IMR-90 (cell line): Measurements from ENCODE around the gene TENM4. TPM values are rescaled to one million over a fixed set of nuclear protein-coding genes. Genes with fewer than 3 reads are reported as not detected.

Experiments used
- ATAC-seq: fragments of 200-7000 bp; cut with Tn5 transposase; 2 replicates; pipeline ENCODE4 v1.9.1; 2020; ENCODE audit warnings: low read depth, mild to moderate bottlenecking, moderate library complexity
- BruUV-seq: library from RNA; stranded (reverse); fragments of 400-500 nt; replicated peaks from 2 replicates; lab custom pipeline; 2021; lab: Mats Ljungman, UMichigan
- CTCF ChIA-PET: fragments of 300-600 bp; formaldehyde crosslinking; extraction: SDS; loops from one replicate; lab custom pipeline; 2021; ENCODE audit warnings: antibody characterized with exemption; lab: Yijun Ruan, JAX
- POLR2A ChIA-PET: fragments of 300-600 bp; sonication (Branson Sonifier 250); formaldehyde crosslinking; loops from one replicate; lab custom pipeline; 2022; ENCODE audit warnings: antibody characterized with exemption; ENCODE audit not compliant: unreplicated experiment; lab: Charles Lee
- DNase-seq: peaks from one replicate; pipeline ENCODE4 v3.0.0; 2013
- H2AFZ ChIP-seq: replicated peaks from 2 replicates; pipeline ENCODE3; 2013; ENCODE audit warnings: low read length, mild to moderate bottlenecking; ENCODE audit not compliant: poor library complexity
- H2AK5ac ChIP-seq: 2 replicates; pipeline ENCODE4 v1.6.1; 2013; ENCODE audit warnings: low read depth, low read length, inconsistent platforms
- H2AK9ac ChIP-seq: replicated peaks from 2 replicates; pipeline ENCODE3; 2013; ENCODE audit warnings: mild to moderate bottlenecking, low read depth, low read length, moderate library complexity; ENCODE audit not compliant: poor library complexity
- H2BK120ac ChIP-seq: 2 replicates; pipeline ENCODE4 v1.6.1; 2013; ENCODE audit warnings: low read depth, low read length, inconsistent platforms
- H2BK15ac ChIP-seq: 3 replicates; pipeline ENCODE4 v1.6.1; 2013; ENCODE audit warnings: low read depth, low read length, inconsistent platforms
- H2BK20ac ChIP-seq: 2 replicates; pipeline ENCODE4 v1.6.1; 2013; ENCODE audit warnings: low read depth, mild to moderate bottlenecking, inconsistent platforms, low read length, moderate library complexity
- H2BK5ac ChIP-seq: 2 replicates; pipeline ENCODE4 v1.6.1; 2013; ENCODE audit warnings: mild to moderate bottlenecking, low read depth, low read length, inconsistent platforms; ENCODE audit not compliant: poor library complexity, severe bottlenecking
- H3K14ac ChIP-seq: replicated peaks from 2 replicates; pipeline ENCODE4 v1.6.1; 2013; ENCODE audit warnings: low read depth, low read length, inconsistent platforms
- H3K18ac ChIP-seq: 2 replicates; pipeline ENCODE4 v1.6.1; 2013; ENCODE audit warnings: low read depth, low read length, control low read depth
- H3K23ac ChIP-seq: 2 replicates; pipeline ENCODE4 v1.6.1; 2013; ENCODE audit warnings: low read depth, low read length, inconsistent platforms
- H3K27ac ChIP-seq: 2 replicates; pipeline ENCODE4 v1.5.1; 2013; ENCODE audit warnings: mild to moderate bottlenecking, control low read depth, low read length; ENCODE audit not compliant: insufficient read depth
- H3K27me3 ChIP-seq: 2 replicates; pipeline ENCODE4 v1.6.1; 2013; ENCODE audit warnings: low read length; ENCODE audit not compliant: control insufficient read depth, insufficient read depth
- H3K36me3 ChIP-seq: 2 replicates; pipeline ENCODE4 v1.6.1; 2013; ENCODE audit warnings: low read length, mixed read lengths; ENCODE audit not compliant: control insufficient read depth, insufficient read depth
- H3K4ac ChIP-seq: 2 replicates; pipeline ENCODE4 v1.6.1; 2013; ENCODE audit warnings: low read depth, low read length, inconsistent platforms
- H3K4me1 ChIP-seq: 2 replicates; pipeline ENCODE4 v1.6.1; 2013; ENCODE audit warnings: low read length, mixed read lengths; ENCODE audit not compliant: control insufficient read depth, insufficient read depth
- H3K4me2 ChIP-seq: 2 replicates; pipeline ENCODE4 v1.6.1; 2013; ENCODE audit warnings: low read depth, mild to moderate bottlenecking, control low read depth, low read length, moderate library complexity
- H3K4me3 ChIP-seq: 2 replicates; pipeline ENCODE4 v1.5.1; 2013; ENCODE audit warnings: low read depth, mild to moderate bottlenecking, control low read depth, low read length, moderate library complexity; ENCODE audit not compliant: insufficient read depth
- H3K56ac ChIP-seq: 2 replicates; pipeline ENCODE4 v1.6.1; 2013; ENCODE audit warnings: low read length, inconsistent platforms; ENCODE audit not compliant: insufficient read depth; ENCODE audit errors: extremely low read depth
- H3K79me1 ChIP-seq, 2 experiments: 2 replicates each; pipeline ENCODE4 v1.6.1; 2013; ENCODE audit warnings: low read length in 2 of 2, inconsistent platforms in 1 of 2, low read depth in 1 of 2
- H3K9ac ChIP-seq: 2 replicates; pipeline ENCODE4 v1.6.1; 2013; ENCODE audit warnings: low read depth, low read length, control low read depth
- H3K9me1 ChIP-seq: 2 replicates; pipeline ENCODE4 v1.6.1; 2013; ENCODE audit warnings: low read length, inconsistent platforms; ENCODE audit not compliant: insufficient read depth
- H3K9me3 ChIP-seq: 2 replicates; pipeline ENCODE4 v1.6.1; 2013; ENCODE audit warnings: low read length; ENCODE audit not compliant: control insufficient read depth, insufficient read depth
- H4K20me1 ChIP-seq: 2 replicates; pipeline ENCODE4 v1.6.1; 2013; ENCODE audit warnings: low read length, inconsistent platforms; ENCODE audit not compliant: insufficient read depth
- H4K5ac ChIP-seq: 2 replicates; pipeline ENCODE4 v1.6.1; 2013; ENCODE audit warnings: mild to moderate bottlenecking, low read depth, low read length, control low read depth
- H4K8ac ChIP-seq, 2 experiments: 2 replicates each; pipeline ENCODE4 v1.6.1; 2013; ENCODE audit warnings: low read depth in 2 of 2, low read length in 2 of 2, control low read depth in 1 of 2, inconsistent platforms in 1 of 2
- H4K91ac ChIP-seq: 2 replicates; pipeline ENCODE4 v1.6.1; 2013; ENCODE audit warnings: low read depth, low read length, inconsistent platforms; ENCODE audit not compliant: insufficient read depth
- CHD1 ChIP-seq: IDR thresholded peaks from 2 replicates; pipeline ENCODE4 v1.6.1; 2012; ENCODE audit warnings: low read depth, low read length, improper control_type of control experiment
- FOS ChIP-seq: fragments of 150-350 bp; IDR thresholded peaks from 2 replicates; pipeline ENCODE4 v1.6.1; 2016; ENCODE audit warnings: low read depth, low read length
- MAFK ChIP-seq: IDR thresholded peaks from 2 replicates; pipeline ENCODE4 v1.6.1; 2012; ENCODE audit warnings: low read depth, low read length, improper control_type of control experiment
- dilution Hi-C: fragments of 300-500 bp; cut with HindIII; formaldehyde crosslinking; loops from one replicate; pipeline ENCODE4 v1.14.3; 2018; ENCODE audit warnings: low sequenced_read_pairs; ENCODE audit not compliant: unreplicated experiment
- in situ Hi-C: fragments of 300-500 bp; cut with MboI; formaldehyde crosslinking; loops from 3 replicates; pipeline ENCODE4 v1.14.3; 2019; ENCODE audit warnings: low sequenced_read_pairs, inconsistent platforms, mixed read lengths
- intact Hi-C: fragments of 100-400 bp; cut with micrococcal nuclease; formaldehyde crosslinking; loops from 2 replicates; pipeline ENCODE4 v1.10.0; 2022
- polyA plus RNA-seq, 3 experiments: library from polyadenylated mRNA; depleted of rRNA; stranded (reverse); fragments of >200 nt; gene quantifications; 2 replicates each; pipeline ENCODE4 v1.2.3, GENCODE V29; 2012; ENCODE audit warnings: low replicate concordance in 1 of 3
- total RNA-seq: library from RNA; depleted of rRNA; stranded (reverse); fragments of >200 nt; gene quantifications from 2 replicates; pipeline ENCODE4 v1.2.3, GENCODE V29; 2012

The TENM4 gene
- total and polyA plus RNA-seq, 2 of the 4 experiments (the other 2 are of a cell fraction): 7.4 to 9.0 TPM

DNA sequence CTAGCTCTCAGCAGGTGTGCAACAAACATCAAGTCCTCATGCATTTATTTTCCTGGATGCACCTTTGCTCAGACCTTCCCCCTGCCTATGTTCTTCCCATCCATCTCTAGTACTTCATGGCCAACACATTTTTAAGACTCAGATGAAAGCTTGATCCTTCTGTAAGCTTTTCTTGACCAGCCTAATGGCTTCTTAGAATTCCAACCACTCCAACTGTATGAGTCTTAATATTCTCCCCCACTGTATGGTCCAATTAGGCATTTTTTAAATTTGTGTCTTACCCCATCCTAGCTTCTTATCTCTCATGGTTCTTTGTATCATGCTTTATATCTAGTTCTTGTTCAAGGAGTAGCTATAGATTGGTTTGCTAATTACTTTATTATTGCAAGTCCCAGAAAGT is 44.8 kb downstream of the TENM4 start:
- H2AK5ac ChIP-seq: no peak overlapping the region
- no peak overlapping the region for H2BK20ac ChIP-seq
- no peak overlapping the region for H4K5ac ChIP-seq
- no TSS peak for BruUV-seq
- dilution Hi-C loops (no loop called here), in situ Hi-C loops (no loop called here), intact Hi-C loops (no loop called here)
- no peak overlapping the region for H2AK9ac ChIP-seq
- no peak overlapping the region for H3K18ac ChIP-seq
- no peak overlapping the region for H3K4me2 ChIP-seq
- H3K56ac ChIP-seq: no peak overlapping the region
- no peak overlapping the region for H4K8ac ChIP-seq
- no peak overlapping the region for H4K91ac ChIP-seq
- no peak for TF ChIP-seq MAFK
- TF ChIP-seq FOS: no peak
- TF ChIP-seq CHD1: no peak
- H3K36me3 ChIP-seq: no peaks in the 10 kb centered on the region
- DNase-seq (no peak), ATAC-seq (peak; percentile 38; the same call in 1 of the 2 replicates)
- no peak overlapping the region for H3K27ac ChIP-seq
- H3K27me3 ChIP-seq: no peaks in the 10 kb centered on the region
- no peaks in the 10 kb centered on the region for H3K9me3 ChIP-seq
- H3K14ac ChIP-seq: no peak overlapping the region
- peaks cover 7% of the 10 kb centered on the region; the same call in 1 of the 2 replicates for H3K4me1 ChIP-seq
- ChIA-PET CTCF (interaction anchor here (1.1 to 1.2 kb wide), 2 partner anchors 13 to 32 kb away, joined by 4 to 5 read pairs; no protein-coding TSS in a partner anchor), POLR2A (no interaction called here)
- no peak overlapping the region for H2BK5ac ChIP-seq
- H3K9ac ChIP-seq: no peak overlapping the region
- H3K23ac ChIP-seq: no peak overlapping the region
- H2BK15ac ChIP-seq: no peak overlapping the region
- no peak overlapping the region for H2BK120ac ChIP-seq
- no peaks in the 10 kb centered on the region for H4K20me1 ChIP-seq
- no peak overlapping the region for H3K4me3 ChIP-seq
- no peak overlapping the region for H3K4ac ChIP-seq
- peaks cover 7% of the 10 kb centered on the region; the same call in 1 of the 2 replicates for H3K9me1 ChIP-seq
- no peak overlapping the region for H2AFZ ChIP-seq
- peaks cover 0 to 6% of the 10 kb centered on the region in 2 experiments; a peak in 2 of 4 replicates for H3K79me1 ChIP-seq
